HG02623 (cell line): ENCODE results near the gene TRNP1.
"Not testable (repeated sequence)": the region's sequence is repeated elsewhere in the genome, so short reads cannot be mapped to it uniquely, and the experiment has no call there.

Source experiments
- ATAC-seq: cut with Tn5 transposase; IDR thresholded peaks from one replicate; pipeline ENCODE4 v1.9.1; 2021; ENCODE audit warnings: moderate library complexity; ENCODE audit not compliant: unreplicated experiment

The TRNP1 gene

GRCh38 chr1:26993237-26994019, at the start of gene TRNP1:
Gene TRNP1, plus strand, starts transcription at chr1:26993692. Its CDS starts 95 bp downstream, at chr1:26993787.
- ATAC-seq: no peak

DNA sequence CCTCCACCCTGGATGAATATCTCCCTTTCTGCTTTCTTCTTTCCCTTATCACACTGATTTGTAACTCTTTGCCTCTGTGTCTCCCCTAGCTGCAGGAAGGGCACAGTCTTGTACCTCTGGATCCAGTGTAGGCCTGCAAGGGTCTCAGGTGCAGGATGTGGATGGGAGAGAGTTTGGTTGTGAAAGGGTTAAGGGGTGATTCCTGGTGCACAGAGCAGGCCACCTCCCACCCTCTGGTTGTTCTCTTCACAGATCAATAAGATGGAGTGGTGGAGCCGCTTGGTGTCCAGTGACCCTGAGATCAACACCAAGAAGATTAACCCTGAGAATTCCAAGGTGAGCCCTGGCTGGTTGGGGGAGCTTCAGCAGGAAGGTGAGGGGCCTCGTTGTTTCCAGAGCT, 48.4 kb upstream of the TRNP1 start:
- no peak for ATAC-seq

DNA sequence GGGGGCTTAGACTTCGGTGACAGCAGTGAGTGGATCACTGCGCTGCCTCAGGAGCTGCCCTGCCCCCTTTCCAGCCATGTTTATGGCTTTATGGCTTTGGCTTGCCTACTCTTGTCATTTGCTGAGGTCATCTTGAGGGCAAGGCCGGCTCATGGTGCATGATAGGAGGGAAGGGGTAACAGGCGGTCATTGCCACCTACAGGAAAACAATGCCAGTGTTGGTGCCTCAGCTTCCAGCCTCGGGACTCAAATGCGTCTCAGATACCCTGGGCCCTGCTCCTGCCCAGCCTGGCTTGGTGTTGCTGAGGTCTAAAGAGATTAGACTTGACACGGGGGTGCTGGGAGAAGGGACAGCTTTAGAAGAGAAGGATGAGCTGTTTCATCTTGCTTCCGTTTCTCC, 47.8 kb upstream of the TRNP1 start:
- ATAC-seq: no peak

- ATAC-seq: no peak
Observed at GRCh38 chr1:26946270-26946669, 47.2 kb upstream of the TRNP1 start.

DNA sequence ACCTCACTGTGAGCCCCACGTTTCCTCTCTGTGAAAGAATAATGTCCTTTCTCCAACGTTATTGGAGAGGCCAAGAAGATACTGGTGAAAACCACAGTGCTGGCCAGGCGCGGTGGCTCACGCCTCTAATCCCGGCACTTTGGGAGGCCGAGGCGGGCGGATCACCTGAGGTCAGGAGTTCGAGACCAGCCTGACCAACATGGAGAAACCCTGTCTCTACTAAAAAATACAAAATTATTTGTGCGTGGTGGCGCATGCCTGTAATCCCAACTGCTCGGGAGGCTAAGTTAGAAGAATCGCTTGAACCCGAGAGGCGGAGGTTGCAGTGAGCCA, 44.8 kb upstream of the TRNP1 start:
- not testable (repeated sequence) for ATAC-seq

GRCh38 chr1:26949266-26949925, 44.1 kb upstream of the TRNP1 start:
- no peak for ATAC-seq

DNA sequence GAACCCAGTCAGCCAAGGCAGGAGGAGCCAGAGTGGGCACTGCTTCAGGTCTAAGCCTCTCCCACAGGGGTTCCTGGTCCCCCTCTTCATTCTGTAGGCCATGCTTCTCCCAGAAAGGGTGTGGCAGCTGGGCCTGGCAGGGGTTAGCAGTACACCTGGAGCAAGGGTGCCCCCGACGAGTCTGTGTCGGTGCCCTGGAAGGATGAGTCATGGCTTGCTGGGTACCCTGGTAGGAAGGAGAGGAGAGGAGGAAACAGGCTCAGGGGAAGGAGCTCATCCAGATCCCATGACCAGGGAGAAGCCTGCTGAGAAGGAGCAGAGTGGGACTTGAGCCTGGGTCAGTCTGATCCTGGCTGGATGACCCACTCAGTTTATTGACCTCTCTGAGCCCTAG, 43.6 kb upstream of the TRNP1 start:
- ATAC-seq: no peak

DNA sequence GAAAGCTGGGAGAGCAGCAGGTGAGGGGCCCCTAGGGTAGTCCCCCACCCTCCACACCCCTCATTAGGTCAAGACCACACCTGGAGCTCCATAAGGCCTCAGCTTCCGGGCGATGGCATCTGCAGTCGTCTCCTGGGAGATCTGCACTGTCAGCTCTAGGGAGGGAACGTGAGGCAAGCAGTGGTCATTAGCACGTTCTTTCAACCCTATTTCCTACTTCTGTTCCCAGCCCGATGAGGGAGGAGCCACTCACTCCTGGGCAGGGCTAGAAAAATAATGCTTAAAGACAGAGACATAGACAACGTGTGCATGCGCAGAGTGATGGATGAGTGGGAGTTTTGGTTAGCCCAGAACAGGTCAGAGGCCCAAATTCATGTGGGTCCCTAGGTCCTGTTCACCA, 42.9 kb upstream of the TRNP1 start:
- no peak for ATAC-seq

GRCh38 chr1:26951216-26951615, 42.3 kb upstream of the TRNP1 start:
- ATAC-seq: no peak

GRCh38 chr1:26951821-26952497, 41.5 kb upstream of the TRNP1 start:
- ATAC-seq: no peak

DNA sequence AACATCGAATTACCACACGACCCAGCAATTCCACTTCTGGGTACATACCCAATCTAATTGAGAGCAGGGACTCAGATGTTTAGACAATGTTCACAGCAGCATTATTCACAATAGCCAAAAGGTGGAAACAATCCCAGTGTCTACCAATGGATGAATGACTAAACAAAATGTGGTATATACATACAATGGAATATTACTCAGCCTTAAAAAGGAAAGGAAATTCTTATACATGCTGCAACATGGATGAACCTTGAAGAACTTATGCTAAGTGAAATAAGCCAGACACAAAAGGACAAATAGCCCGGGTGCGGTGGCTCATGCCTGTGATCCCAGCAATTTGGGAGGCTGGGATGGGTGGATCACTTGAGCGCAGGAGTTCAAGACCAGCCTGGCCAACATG, 40.1 kb upstream of the TRNP1 start:
- no peak for ATAC-seq

DNA sequence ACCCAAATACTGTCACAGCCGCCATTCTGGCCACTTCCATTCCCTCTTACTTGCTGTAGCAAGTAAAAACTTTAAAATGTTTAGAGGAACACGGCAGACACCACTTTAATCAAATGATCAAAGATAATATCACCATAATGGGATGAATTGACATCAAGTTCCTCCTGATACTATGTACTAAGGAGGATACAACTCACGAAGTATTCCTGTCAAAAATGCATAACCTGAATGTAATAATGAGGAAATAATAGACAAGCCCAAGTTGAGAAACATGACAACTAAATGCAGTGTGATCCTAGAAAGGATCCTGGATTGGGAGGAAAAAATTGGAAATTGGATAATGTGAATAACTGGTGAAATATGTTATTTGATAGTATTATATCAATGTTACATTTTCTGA, 37.2 kb upstream of the TRNP1 start:
- no peak for ATAC-seq

- ATAC-seq: no peak
Observed at GRCh38 chr1:26957306-26957705, 36.2 kb upstream of the TRNP1 start.

GRCh38 chr1:26959270-26959669, 34.2 kb upstream of the TRNP1 start:
- ATAC-seq: no peak

DNA sequence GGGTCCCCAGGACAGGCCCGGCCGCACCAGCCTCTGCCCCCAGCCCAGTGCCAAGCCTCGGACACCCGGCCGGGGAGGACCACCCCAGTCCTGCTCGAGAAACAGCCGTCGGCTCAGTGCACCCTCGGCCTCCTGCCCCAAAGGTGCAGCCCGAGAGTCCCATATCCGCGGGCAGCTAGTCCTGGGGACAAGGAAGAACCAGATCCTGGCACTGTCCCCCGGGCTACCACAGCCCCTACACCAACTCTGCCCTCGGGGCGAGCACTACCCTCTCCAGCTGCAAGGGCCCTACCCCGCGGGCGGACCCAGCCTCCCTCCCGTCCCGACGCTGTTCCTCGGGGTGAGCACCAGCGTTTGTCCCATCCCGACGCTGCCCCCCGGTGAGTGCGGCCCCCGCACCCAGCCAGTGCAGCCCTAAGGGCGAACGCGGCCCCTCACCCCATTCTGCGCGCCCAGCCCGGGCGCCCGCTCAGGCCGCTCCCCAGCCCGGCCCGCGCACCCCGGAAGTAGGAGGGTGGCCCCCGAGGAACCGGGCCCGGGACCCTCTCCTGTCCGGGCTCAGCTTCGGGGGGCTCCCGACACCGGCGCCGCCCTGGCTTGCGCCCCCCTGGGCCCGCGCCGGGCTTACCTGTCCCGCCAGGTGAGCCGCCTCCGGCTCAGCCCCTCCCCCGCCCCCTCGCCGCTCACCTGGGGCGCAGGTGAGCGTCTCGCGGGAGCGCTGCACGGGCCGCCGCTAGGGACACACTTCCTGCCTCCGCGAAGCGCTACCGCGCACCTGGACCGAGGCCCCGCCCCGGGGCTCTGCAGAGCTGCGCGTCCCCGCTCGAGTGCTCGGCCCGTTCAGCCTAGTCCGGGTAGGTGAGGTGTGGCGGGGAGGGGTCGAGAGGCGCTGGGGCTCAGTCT, 33.5 kb upstream of the TRNP1 start, which contains the start of gene KDF1:
KDF1 (minus strand) TSS at position 747 of the 903 bp plus-strand sequence. CDS start 8,088 bp downstream, outside the sequence.
- ATAC-seq: no peak

GRCh38 chr1:26960625-26960966, 32.9 kb upstream of the TRNP1 start:
- no peak for ATAC-seq

DNA sequence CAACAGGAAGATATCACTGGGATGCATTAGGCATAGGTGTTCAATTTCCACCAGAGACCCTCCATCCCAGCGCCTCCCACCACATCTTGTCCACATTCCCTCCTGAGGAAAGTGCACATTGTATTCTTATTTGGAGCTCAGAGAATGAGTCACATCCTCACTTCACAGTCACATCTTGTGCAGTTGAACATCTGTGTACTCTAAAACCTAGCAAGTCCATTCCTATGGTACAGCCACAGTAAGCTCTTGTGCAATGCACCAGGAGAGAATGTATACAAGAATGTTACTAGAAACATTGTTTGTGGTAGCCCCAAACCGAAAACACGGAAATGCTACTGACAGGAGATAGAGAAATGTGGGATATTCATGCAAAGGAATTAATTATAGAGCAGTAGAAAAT, 31.7 kb upstream of the TRNP1 start:
- ATAC-seq: no peak

DNA sequence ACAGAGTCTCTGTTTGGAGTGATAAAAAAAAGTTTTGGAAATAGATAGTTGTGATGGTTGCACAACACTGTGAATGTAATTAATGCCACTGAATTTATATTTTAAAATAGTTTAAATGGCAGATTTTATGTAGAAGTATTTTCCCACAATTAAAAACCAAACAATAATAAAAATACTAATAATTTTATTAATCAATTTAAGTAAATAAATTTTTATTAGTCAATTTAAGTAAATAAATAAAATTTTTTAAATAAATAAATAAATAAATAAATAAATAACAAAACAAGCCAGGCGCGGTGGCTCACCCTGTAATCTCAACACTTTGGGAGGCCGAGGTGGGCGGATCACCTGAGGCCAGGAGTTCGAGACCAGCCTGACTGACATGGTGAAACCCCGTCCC, 28.3 kb upstream of the TRNP1 start:
- ATAC-seq: no peak

DNA sequence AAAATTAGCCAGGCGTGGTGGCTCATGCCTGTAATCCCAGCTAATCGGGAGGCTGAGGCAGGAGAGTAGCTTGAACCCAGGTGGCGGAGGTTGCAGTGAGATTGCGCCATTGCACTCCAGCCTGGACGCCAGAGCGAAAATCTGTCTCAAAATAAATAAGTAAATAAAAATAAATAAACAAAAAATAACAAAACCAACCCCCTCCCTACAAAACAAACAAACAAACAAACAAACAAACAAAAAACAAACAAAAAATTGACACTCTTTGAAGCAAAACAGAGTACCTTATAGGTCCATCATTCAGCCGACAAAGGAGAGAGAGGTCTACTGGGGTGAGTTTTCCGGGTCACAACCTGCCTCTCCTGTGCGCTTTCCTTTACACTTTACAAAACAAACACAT, 27.9 kb upstream of the TRNP1 start:
- no peak for ATAC-seq

- ATAC-seq: no peak
Observed at GRCh38 chr1:26970810-26971209, 22.7 kb upstream of the TRNP1 start.

GRCh38 chr1:26971590-26971989, 21.9 kb upstream of the TRNP1 start:
- no peak for ATAC-seq
